GM21576 (cell line): ENCODE data around the gene FBP2.

ENCODE experiments used
- ATAC-seq: cut with Tn5 transposase; IDR thresholded peaks from one replicate; pipeline ENCODE4 v1.9.1; 2021; ENCODE audit warnings: mild to moderate bottlenecking, moderate library complexity; ENCODE audit not compliant: unreplicated experiment

The FBP2 gene

DNA sequence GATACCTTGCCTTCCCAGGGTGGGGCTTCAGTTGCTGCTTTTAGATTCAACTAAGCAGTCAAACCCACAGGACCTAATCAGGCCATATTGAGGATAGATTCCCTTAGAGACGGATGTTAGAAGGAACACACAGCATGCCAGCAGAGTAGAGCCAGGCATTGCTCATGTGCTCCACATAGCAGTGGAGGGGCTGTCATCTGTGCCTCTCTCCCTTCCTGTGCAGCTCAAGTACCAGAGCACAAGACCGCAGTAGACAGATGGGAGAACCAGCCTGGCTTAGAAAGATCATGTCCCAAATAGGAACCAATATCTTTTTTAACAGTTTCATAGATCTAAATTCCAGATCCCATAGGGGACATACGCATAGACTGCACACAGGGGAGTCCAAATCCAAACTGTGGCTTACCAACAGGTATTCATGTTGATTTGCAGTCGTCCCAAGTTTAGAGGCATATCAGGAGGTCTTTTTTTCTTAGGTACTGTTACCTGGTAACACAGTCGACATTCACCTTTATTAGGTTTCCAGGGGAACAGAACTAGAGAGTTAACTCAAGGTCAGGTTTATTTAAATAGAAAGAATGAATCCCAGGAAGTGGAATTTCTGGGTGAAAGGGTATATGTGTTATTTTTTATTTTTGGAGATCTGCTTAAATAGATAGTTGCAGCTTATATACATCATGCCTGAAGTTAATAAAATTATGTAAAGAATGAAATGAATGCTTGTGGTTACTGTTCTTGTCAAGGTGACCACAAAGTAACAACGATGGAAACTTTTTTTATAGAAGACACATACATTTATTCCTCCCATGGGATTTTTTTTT lies 82.3 kb downstream of the FBP2 start:
- no peak for ATAC-seq
